H1 (cell line): ENCODE measurements around the gene DNAJA3. TPM values are rescaled to one million over a fixed set of nuclear protein-coding genes. Genes with fewer than 3 reads are reported as not detected.

Experiments
- CTCF ChIA-PET: fragments of 300-600 bp; sonication (Branson Sonifier 250); formaldehyde crosslinking; loops from one replicate; lab custom pipeline; 2021; ENCODE audit not compliant: partially characterized antibody; lab: Charles Lee
- POLR2A ChIA-PET: fragments of 300-600 bp; sonication (Branson Sonifier 250); formaldehyde crosslinking; loops from one replicate; lab custom pipeline; 2021; ENCODE audit warnings: inconsistent platforms; ENCODE audit not compliant: partially characterized antibody; lab: Charles Lee
- DNase-seq, 2 experiments: peaks; one replicate each; pipeline versions ENCODE4 v3.0.0 to v3.0.0-alpha.2; 2010 to 2022; ENCODE audit warnings: low spot score in 2 of 2, low read depth in 1 of 2, mixed read lengths in 1 of 2
- FAIRE-seq: peaks from 2 replicates; lab custom pipeline; 2011; peaks lifted over from hg19 to GRCh38; lab: Jason Lieb, UNC
- H2AFZ ChIP-seq: 2 replicates; pipeline ENCODE4 v1.8.1; 2012; ENCODE audit warnings: low read length, inconsistent platforms
- H2AK5ac ChIP-seq: 2 replicates; pipeline ENCODE4 v1.6.1; 2013; ENCODE audit warnings: low read depth, low read length
- H2BK120ac ChIP-seq: replicated peaks from 2 replicates; pipeline ENCODE3; 2013; ENCODE audit warnings: low read depth, low read length, inconsistent platforms
- H2BK12ac ChIP-seq: 2 replicates; pipeline ENCODE4 v1.6.1; 2013; ENCODE audit warnings: low read depth, low read length
- H2BK15ac ChIP-seq: 2 replicates; pipeline ENCODE4 v1.6.1; 2013; ENCODE audit warnings: low read length
- H2BK20ac ChIP-seq: 2 replicates; pipeline ENCODE4 v1.6.1; 2013; ENCODE audit warnings: low read length
- H2BK5ac ChIP-seq: 2 replicates; pipeline ENCODE4 v1.6.1; 2013; ENCODE audit warnings: low read depth, low read length
- H3K14ac ChIP-seq: 2 replicates; pipeline ENCODE4 v1.6.1; 2013; ENCODE audit warnings: inconsistent platforms; ENCODE audit not compliant: insufficient read length
- H3K18ac ChIP-seq: 2 replicates; pipeline ENCODE4 v1.6.1; 2013; ENCODE audit warnings: low read length; ENCODE audit errors: extremely low read depth
- H3K23ac ChIP-seq: 2 replicates; pipeline ENCODE4 v1.6.1; 2013; ENCODE audit warnings: inconsistent platforms; ENCODE audit not compliant: insufficient read length
- H3K23me2 ChIP-seq: 2 replicates; pipeline ENCODE4 v1.6.1; 2013; ENCODE audit warnings: low read depth, low read length
- H3K27ac ChIP-seq: 2 replicates; pipeline ENCODE4 v1.6.1; 2011; ENCODE audit warnings: low read depth, low read length, inconsistent platforms
- H3K27me3 ChIP-seq, 4 experiments: replicated peaks in 1 of 4; 1 replicate in 1 of 4; 2 replicates in 3 of 4; pipeline versions ENCODE4 v1.6.1 to v1.8.1; 2011 to 2013; ENCODE audit warnings: low read length in 3 of 4, mild to moderate bottlenecking in 3 of 4, inconsistent platforms in 2 of 4, mixed read lengths in 2 of 4, moderate library complexity in 1 of 4; ENCODE audit not compliant: control insufficient read depth in 3 of 4, insufficient read depth in 3 of 4; ENCODE audit errors: extremely low read depth in 1 of 4
- H3K36me3 ChIP-seq, 4 experiments: 2 replicates each; pipeline versions ENCODE4 v1.6.1 to v1.8.1; 2011 to 2013; ENCODE audit warnings: mild to moderate bottlenecking in 4 of 4, low read length in 3 of 4, moderate library complexity in 2 of 4, control low read depth in 1 of 4, inconsistent platforms in 1 of 4; ENCODE audit not compliant: insufficient read depth in 4 of 4, control insufficient read depth in 2 of 4
- H3K4ac ChIP-seq: replicated peaks from 2 replicates; pipeline ENCODE3; 2013; ENCODE audit warnings: low read length, low read depth, mixed read lengths, inconsistent platforms; ENCODE audit not compliant: insufficient read length
- H3K4me1 ChIP-seq, 4 experiments: replicated peaks in 1 of 4; 1 replicate in 1 of 4; 2 replicates in 3 of 4; pipeline versions ENCODE4 v1.6.1 to v1.8.1; 2011 to 2013; ENCODE audit warnings: low read length in 3 of 4, inconsistent platforms in 2 of 4, mixed read lengths in 1 of 4; ENCODE audit not compliant: insufficient read depth in 4 of 4, control insufficient read depth in 3 of 4
- H3K4me2 ChIP-seq, 2 experiments: 2 replicates each; pipeline versions ENCODE4 v1.6.1 to v1.8.1; 2011 to 2013; ENCODE audit warnings: low read depth in 2 of 2, low read length in 2 of 2, control low read depth in 1 of 2, inconsistent platforms in 1 of 2, mild to moderate bottlenecking in 1 of 2; ENCODE audit not compliant: insufficient read depth in 1 of 2
- H3K4me3 ChIP-seq, 4 experiments: fragments of 200-600, 300-600 bp in 1 of 4; sonication (generic), shearing (Covaris generic), sonication (Bioruptor Twin) in 1 of 4; 2 replicates each; pipeline versions ENCODE4 v1.5.1 to v1.8.1; 2011 to 2016; ENCODE audit warnings: low read length in 4 of 4, low read depth in 3 of 4, control low read depth in 2 of 4, inconsistent platforms in 2 of 4, mild to moderate bottlenecking in 2 of 4, mixed read lengths in 1 of 4, moderate library complexity in 1 of 4; ENCODE audit not compliant: insufficient read depth in 2 of 4; ENCODE audit errors: extremely low read depth in 1 of 4
- H3K56ac ChIP-seq: replicated peaks from 2 replicates; pipeline ENCODE3; 2013; ENCODE audit warnings: low read depth, mild to moderate bottlenecking, mixed read lengths, low read length, inconsistent platforms; ENCODE audit not compliant: insufficient read length
- H3K79me1 ChIP-seq: 2 replicates; pipeline ENCODE4 v1.6.1; 2013; ENCODE audit warnings: low read depth, low read length, control low read depth
- H3K79me2 ChIP-seq, 2 experiments: 2 replicates each; pipeline versions ENCODE4 v1.6.1 to v1.8.1; 2012 to 2013; ENCODE audit warnings: low read length in 2 of 2, mild to moderate bottlenecking in 2 of 2, inconsistent platforms in 1 of 2; ENCODE audit not compliant: insufficient read depth in 2 of 2, control insufficient read depth in 1 of 2
- H3K9ac ChIP-seq, 4 experiments: replicated peaks in 1 of 4; 1 replicate in 1 of 4; 2 replicates in 3 of 4; pipeline versions ENCODE4 v1.6.1 to v1.8.1; 2011 to 2013; ENCODE audit warnings: low read depth in 3 of 4, low read length in 3 of 4, control low read depth in 2 of 4, mild to moderate bottlenecking in 2 of 4, moderate library complexity in 2 of 4, inconsistent platforms in 1 of 4; ENCODE audit errors: extremely low read depth in 1 of 4
- H3K9me3 ChIP-seq, 2 experiments: 2 replicates each; pipeline versions ENCODE4 v1.6.1 to v1.8.1; 2012 to 2013; ENCODE audit warnings: mild to moderate bottlenecking in 2 of 2, moderate library complexity in 2 of 2, control low read depth in 1 of 2, inconsistent platforms in 1 of 2, low read depth in 1 of 2, low read length in 1 of 2, mixed read lengths in 1 of 2; ENCODE audit not compliant: insufficient read depth in 2 of 2
- H4K20me1 ChIP-seq, 2 experiments: replicated peaks in 1 of 2; 2 replicates each; pipeline versions ENCODE3 to v1.8.1; 2011 to 2013; ENCODE audit warnings: inconsistent platforms in 2 of 2, low read length in 2 of 2, mild to moderate bottlenecking in 1 of 2; ENCODE audit not compliant: insufficient read depth in 2 of 2, control insufficient read depth in 1 of 2
- H4K5ac ChIP-seq: 2 replicates; pipeline ENCODE4 v1.6.1; 2013; ENCODE audit warnings: low read length, low read depth, mixed read lengths, inconsistent platforms; ENCODE audit not compliant: insufficient read length
- H4K8ac ChIP-seq: 2 replicates; pipeline ENCODE4 v1.8.0; 2013; ENCODE audit warnings: mild to moderate bottlenecking, moderate library complexity, low read length, inconsistent platforms; ENCODE audit not compliant: insufficient read depth; ENCODE audit errors: extremely low read depth
- H4K91ac ChIP-seq: replicated peaks from 2 replicates; pipeline ENCODE3; 2013; ENCODE audit warnings: low read length, mixed read lengths, inconsistent platforms; ENCODE audit not compliant: insufficient read length
- BRCA1 ChIP-seq: IDR thresholded peaks from 2 replicates; pipeline ENCODE4 v1.6.1; 2012; ENCODE audit warnings: low read depth, low read length, improper control_type of control experiment
- CBX8 ChIP-seq: fragments of 300-800, 300-1000 bp; sonication (generic); IDR thresholded peaks from 2 replicates; pipeline ENCODE4 v1.7.1; 2016; ENCODE audit warnings: low read depth, low read length, borderline replicate concordance
- EGR1 ChIP-seq: IDR thresholded peaks from 2 replicates; pipeline ENCODE4 v1.6.1; 2011; ENCODE audit warnings: low read depth, low read length, borderline replicate concordance
- GABPA ChIP-seq: IDR thresholded peaks from 2 replicates; pipeline ENCODE4 v1.6.1; 2011; ENCODE audit warnings: mild to moderate bottlenecking, low read length, moderate library complexity, borderline replicate concordance; ENCODE audit not compliant: insufficient read depth
- HDAC2 ChIP-seq, 2 experiments: fragments of 300-600 bp in 1 of 2; sonication (generic) in 1 of 2; IDR thresholded peaks; 2 replicates each; pipeline ENCODE4 v1.6.1; 2011 to 2012; ENCODE audit warnings: low read depth in 2 of 2, low read length in 2 of 2, mild to moderate bottlenecking in 2 of 2, moderate library complexity in 2 of 2, borderline replicate concordance in 1 of 2, inconsistent platforms in 1 of 2
- HDAC6 ChIP-seq: IDR thresholded peaks from one replicate; pipeline ENCODE4 v1.7.1; 2012; ENCODE audit warnings: low read depth, mild to moderate bottlenecking, inconsistent platforms, low read length, moderate library complexity
- KDM1A ChIP-seq: fragments of 200-600, 300-600 bp; sonication (generic); IDR thresholded peaks from 2 replicates; pipeline ENCODE4 v1.7.1; 2016; ENCODE audit warnings: mild to moderate bottlenecking, low read length, borderline replicate concordance
- NANOG ChIP-seq: IDR thresholded peaks from 2 replicates; pipeline ENCODE4 v1.6.1; 2011; ENCODE audit warnings: low read length, low read depth, mild to moderate bottlenecking, inconsistent platforms; ENCODE audit not compliant: insufficient read depth, poor library complexity, severe bottlenecking
- SIRT6 ChIP-seq: IDR thresholded peaks from one replicate; pipeline ENCODE4 v1.7.1; 2012; ENCODE audit warnings: low read length, inconsistent platforms
- SIX5 ChIP-seq: IDR thresholded peaks from 2 replicates; pipeline ENCODE4 v1.6.1; 2011; ENCODE audit warnings: mild to moderate bottlenecking, low read depth, low read length
- TAF7 ChIP-seq: optimal IDR thresholded peaks from 2 replicates; pipeline ENCODE3; 2011; ENCODE audit warnings: low read depth, mild to moderate bottlenecking, inconsistent platforms, low read length, moderate library complexity, borderline replicate concordance
- TBP ChIP-seq: IDR thresholded peaks from 2 replicates; pipeline ENCODE4 v1.6.1; 2011; ENCODE audit warnings: low read depth, low read length, improper control_type of control experiment
- WGBS, 2 experiments: shearing (Covaris generic) in 1 of 2; methylation state at CpG; one replicate each; pipeline versions ENCODE4 v1.1.6 to v1.1.7; 2013 to 2015; ENCODE audit warnings: low lambda C conversion rate in 2 of 2, mixed read lengths in 2 of 2, inconsistent platforms in 1 of 2, low coverage in 1 of 2, missing lambda C conversion rate in 1 of 2; ENCODE audit not compliant: insufficient replicate concordance in 2 of 2, insufficient coverage in 1 of 2, insufficient read length in 1 of 2; ENCODE audit errors: extremely low coverage in 1 of 2, missing lambda C conversion rate in 1 of 2; 5-methylcytosine and 5-hydroxymethylcytosine counted together
- polyA plus RNA-seq, 7 experiments: library from polyadenylated mRNA; depleted of rRNA in 3 of 7; stranded (reverse) in 5 of 7; unstranded in 2 of 7; fragments of >200 nt in 5 of 7; fragments of 200-250 nt in 2 of 7; gene quantifications; 1 replicate in 5 of 7; 2 replicates in 1 of 7; 4 replicates in 1 of 7; pipeline versions ENCODE4 v1.2.1 to v1.2.3, GENCODE V29; 2011 to 2013; ENCODE audit warnings: missing spikeins in 2 of 7, mixed read lengths in 2 of 7
- total RNA-seq: library from RNA; stranded (reverse); fragmentation: NEBNext Ultra II Directional; extraction: Animal tissue kit (Norgen Biotek cat#: 25700); gene quantifications from 2 replicates; pipeline ENCODE4 v1.2.1, GENCODE V29; 2021

Gene DNAJA3
- total and polyA plus RNA-seq, 2 of the 8 experiments (the other 6 are each of a cell fraction or from before 2014, with no cell fraction given): 37.3 to 59.1 TPM

- Histone ChIP-seq H4K20me1 (no peaks in the 10 kb centered on the region), H3K27ac (no peak overlapping the region)
- FAIRE-seq: no peak
These were observed 75.4 kb downstream of the DNAJA3 start for GRCh38 chr16:4501071-4501478.

More at GRCh38 chr16:4501071-4501478, 75.4 kb downstream of the DNAJA3 start:
- Histone ChIP-seq H3K9ac (no peak overlapping the region), H3K18ac (no peak overlapping the region), H3K79me2 (no peaks in the 10 kb centered on the region; a peak in 1 of 4 replicates), H2BK15ac (no peak overlapping the region), H3K27me3 (no peaks in the 10 kb centered on the region), H2BK5ac (no peak overlapping the region), H3K4me1 (no peaks in the 10 kb centered on the region; a peak in 1 of 7 replicates), H3K79me1 (no peaks in the 10 kb centered on the region; the same call in 1 of the 2 replicates), H3K9me3 (no peaks in the 10 kb centered on the region), H2BK12ac (no peak overlapping the region), H4K5ac (no peak overlapping the region), H2BK20ac (no peak overlapping the region)
- CTCF ChIA-PET: interaction anchor here (0.8 to 35.4 kb wide), 12 partner anchors 11 to 182 kb away, joined by 3 to 968 read pairs (median 6); partner anchors contain the start of genes C16orf96 and CDIP1
- TF ChIP-seq CBX8: no peak
- TF ChIP-seq KDM1A: no peak
- TF ChIP-seq TAF7: no peak
- TF ChIP-seq EGR1: no peak
- TF ChIP-seq NANOG: no peak
- TF ChIP-seq HDAC6: no peak
- no peak for TF ChIP-seq TBP
- TF ChIP-seq HDAC2 (IDR thresholded peaks at IDR 0.05; ENCODE audit: borderline replicate concordance in 1 of 2, low read depth in 2 of 2, low read length in 2 of 2): no peak
- TF ChIP-seq BRCA1: no peak
- TF ChIP-seq SIX5: no peak
- no peak for TF ChIP-seq SIRT6
- TF ChIP-seq GABPA: no peak
- TF ChIP-seq, all 59 proteins: peak for 0
- Histone ChIP-seq H3K56ac (no peak overlapping the region), H2AFZ (no peak overlapping the region), H3K23me2 (no peaks in the 10 kb centered on the region), H2AK5ac (no peak overlapping the region), H3K4me2 (no peak overlapping the region), H4K91ac (no peak overlapping the region), H4K8ac (no peak overlapping the region), H3K36me3 (no peaks in the 10 kb centered on the region; a peak in 1 of 8 replicates), H3K14ac (no peak overlapping the region), H2BK120ac (no peak overlapping the region), H3K4ac (no peak overlapping the region), H3K4me3 (no peak overlapping the region), H3K23ac (no peak overlapping the region)
- DNase-seq: no peak
- WGBS, 2 experiments: 86% methylated on average over 5 of the region's 5 CpGs; no CpG with 5 or more reads in 1 of the 2 experiments
- POLR2A ChIA-PET: interaction anchor here (0.7 to 2.3 kb wide), 9 partner anchors 11 to 1769 kb away, joined by 3 to 8 read pairs (median 3); partner anchors contain the start of gene HMOX2
